ENCODE data around the gene ADPRS.
A peak's percentile ranks its signal among the peaks of the same experiment; 100 is the strongest.

ADPRS gene

DNA sequence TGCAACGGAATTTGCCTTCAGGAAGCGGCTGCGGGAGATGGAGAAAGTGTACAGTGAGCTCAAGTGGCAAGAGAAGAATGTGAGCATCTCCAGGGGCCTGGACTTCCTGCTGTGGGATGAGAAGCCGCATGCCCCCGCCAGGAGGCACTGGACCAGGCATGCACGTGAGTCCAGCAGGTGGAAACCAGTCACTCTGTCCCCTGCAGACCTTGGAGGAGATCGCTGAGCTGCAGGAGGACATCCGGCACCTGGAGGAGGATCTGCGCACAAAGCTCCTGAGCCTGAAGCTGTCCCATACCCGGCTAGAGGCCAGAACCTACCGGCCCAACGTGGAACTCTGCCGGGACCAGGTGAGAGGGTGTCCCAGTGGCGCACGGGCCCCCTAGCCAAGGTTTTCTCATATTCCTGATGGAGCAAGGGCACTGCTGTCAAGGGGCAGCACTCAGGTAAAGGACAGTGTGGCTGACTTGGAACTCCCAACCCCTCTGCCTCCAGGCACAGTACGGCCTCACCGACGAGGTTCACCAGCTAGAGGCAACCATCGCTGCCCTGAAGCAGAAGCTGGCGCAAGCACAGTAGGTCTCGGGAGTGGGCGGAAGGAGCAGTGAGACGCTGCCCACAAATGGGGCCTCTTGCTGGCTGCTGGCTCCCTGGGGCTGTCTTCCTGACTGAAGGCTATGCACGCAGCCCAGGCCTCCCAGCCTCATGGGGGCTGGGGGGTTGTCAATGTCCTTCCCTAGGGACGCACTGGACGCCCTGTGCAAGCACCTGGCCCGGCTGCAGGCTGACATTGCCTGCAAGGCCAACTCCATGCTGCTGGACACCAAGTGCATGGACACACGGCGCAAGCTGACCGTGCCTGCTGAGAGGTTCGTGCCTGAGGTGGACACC is 1.2 kb upstream of the ADPRS start:
- DNase-seq = no peak

- no peak for DNase-seq
Measured at GRCh38 chr1:36088265-36088576, 471 bp upstream of the ADPRS start.

- no peak for DNase-seq
Measured at GRCh38 chr1:36089393-36090121, 865 bp downstream of the ADPRS start.

GRCh38 chr1:36091141-36091540 is 2.4 kb downstream of the ADPRS start:
- no peak for DNase-seq

GRCh38 chr1:36091698-36092097 is 3.0 kb downstream of the ADPRS start:
- no peak for DNase-seq

DNA sequence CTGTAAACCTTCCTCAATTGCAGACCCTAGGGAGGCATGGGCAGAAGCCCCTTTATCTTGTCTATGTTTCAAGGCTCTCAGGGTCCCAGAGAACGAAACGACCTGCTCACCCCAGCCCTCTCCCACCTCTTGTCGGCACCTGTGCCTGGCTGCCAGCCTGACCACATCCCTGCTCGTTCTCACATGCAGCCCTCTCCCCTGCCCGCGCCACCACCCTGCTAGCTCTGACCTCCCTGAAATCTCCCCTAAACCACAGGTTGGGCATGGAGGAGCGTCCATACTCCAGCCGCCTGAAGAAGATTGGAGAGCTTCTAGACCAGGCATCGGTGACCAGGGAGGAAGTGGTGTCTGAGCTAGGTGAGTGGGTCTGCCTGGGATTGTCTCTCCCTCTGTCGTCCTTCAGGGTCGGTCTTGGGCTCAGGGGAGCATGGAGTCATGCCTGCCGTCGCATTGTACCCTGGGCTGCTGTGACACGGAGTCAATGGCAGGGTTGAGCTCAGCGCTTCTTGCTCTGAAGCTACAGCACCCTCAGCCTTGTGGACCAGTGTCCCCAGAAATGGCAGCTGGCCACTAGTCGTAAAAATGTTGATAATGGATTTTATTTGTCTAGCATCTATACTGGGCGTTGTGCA is 3.6 kb downstream of the ADPRS start:
- DNase-seq = no peak

GRCh38 chr1:36092798-36093185 is 4.1 kb downstream of the ADPRS start:
- no peak for DNase-seq

DNA sequence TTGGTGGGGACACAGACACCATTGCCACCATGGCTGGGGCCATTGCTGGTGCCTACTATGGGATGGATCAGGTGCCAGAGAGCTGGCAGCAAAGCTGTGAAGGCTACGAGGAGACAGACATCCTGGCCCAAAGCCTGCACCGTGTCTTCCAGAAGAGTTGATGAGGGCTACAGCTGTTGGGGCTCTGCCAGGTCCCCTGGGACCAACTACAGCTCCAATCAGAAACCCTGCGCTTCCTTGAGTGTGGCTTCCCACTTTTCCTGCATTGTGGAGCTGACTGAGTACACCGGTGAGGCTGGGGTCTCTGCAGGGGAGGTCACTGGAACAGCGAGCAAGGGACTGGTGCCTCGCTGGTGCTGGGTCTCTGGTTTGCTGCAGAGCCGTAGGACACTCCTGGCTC is 4.5 kb downstream of the ADPRS start:
- DNase-seq = no peak

DNA sequence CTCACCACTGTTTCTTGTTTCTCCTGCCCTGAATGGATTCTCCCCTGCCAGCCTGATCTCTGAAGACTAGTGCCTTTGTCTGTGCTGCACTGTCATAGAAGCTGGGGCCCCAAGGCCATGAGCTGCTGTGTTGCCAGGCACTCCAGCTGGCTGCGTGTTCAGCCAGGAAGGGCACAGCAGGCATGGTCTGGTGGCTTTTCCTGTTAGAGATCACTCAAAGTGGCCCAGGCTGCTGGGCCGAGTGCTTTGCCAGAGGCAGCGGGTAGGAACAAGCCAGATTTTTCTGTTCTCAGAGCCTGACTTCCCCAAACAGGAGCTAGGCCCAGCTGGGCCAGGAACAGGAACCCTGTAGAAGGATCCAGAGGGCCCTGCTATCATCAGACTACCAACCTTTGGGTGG is 5.2 kb downstream of the ADPRS start:
- DNase-seq = no peak

DNA sequence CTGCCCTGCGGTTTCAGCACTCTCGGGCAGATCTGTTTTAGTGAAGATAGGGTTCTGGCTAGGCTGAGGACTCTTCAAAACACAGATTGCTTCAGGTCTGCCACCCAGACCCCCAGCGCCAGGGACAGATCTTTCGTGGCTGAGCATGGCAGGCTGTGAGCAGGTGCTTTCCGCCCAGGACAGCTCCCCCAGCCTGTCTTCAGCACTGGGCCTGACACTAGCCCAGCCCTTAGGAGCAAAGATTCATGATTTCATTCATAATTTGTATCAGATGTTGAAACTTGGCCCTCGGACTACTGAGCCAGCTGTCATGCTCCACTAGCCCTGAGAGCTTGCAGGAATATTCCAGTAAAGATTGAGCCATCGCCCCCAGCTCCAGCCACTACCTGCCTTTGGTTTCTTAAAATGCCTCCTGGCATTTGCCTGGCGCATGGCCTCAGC is 5.9 kb downstream of the ADPRS start:
- no peak for DNase-seq

GRCh38 chr1:36095760-36096405 is 7.2 kb downstream of the ADPRS start:
- no peak for DNase-seq

DNA sequence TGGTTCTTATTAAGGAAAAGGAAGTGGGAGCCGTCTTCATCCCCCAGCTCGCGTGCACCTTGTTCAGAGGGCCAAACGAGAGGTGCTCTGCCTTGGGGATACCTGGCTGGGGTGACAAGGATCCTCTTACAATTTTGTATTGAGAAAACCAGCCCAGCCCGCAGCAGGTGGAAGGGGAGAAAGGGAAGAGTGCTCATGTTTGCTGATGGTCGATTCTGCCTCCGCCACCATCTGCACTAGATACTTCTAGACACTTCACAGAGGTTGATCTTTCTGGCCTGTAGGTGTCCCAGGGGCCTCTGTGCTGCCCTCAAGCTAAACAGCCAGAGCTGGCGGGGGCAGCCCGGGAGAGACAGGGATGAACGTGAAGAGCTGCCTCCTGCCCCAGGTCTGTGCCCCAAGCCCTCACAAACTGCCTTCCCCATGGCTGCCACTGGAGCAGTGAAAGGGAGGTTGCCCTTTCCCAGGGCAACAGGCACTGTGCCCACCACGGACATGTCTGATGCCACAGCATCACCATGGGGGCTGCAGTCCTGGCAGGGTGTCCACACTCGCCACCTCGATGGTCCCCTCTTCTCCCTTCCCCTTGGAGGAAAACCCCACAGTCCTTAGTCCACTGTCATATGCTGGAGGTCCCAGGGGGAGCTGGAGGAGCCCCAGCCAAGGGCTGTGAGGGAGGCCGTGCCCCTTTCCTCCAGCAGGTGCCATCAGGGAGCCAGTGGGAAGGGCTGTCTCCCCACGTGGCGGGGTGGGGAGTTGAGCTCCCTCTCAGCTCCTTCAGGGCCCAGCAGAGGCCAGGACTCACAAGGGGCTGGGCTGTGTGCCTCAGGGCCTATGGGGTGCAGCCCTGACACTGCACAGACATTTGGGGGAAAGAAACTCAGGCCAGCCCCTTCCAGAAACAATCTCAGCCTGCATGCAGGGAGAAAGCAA is 8.1 kb downstream of the ADPRS start:
- no peak for DNase-seq

GRCh38 chr1:36097693-36098585 is 9.2 kb downstream of the ADPRS start:
- no peak for DNase-seq

- DNase-seq = no peak
Measured at GRCh38 chr1:36098650-36099365, 10.1 kb downstream of the ADPRS start.

GRCh38 chr1:36099681-36100341 is 11.1 kb downstream of the ADPRS start:
- DNase-seq = peak; percentile 78 to 79

DNA sequence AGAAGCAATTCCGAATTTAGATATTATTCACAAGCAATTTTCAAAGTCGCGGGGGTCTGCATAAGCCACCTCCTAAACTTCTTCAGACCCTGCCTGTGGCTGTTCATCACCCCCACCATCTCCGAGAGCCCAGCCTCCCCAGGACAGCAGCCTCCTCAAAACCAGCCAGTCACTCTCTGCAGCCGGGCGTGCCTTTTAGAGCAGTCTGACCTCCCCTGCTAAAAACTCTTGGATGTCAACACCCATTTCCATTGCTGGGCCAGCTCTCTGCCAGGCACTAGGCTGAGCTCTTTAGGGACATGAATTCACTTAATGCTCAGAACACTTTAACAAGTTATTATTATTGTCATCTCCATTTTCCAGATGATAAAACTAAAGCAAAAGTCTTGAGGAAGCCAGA is 11.7 kb downstream of the ADPRS start:
- DNase-seq = no peak

- DNase-seq = no peak
Measured at GRCh38 chr1:36101546-36101945, 12.9 kb downstream of the ADPRS start.

DNA sequence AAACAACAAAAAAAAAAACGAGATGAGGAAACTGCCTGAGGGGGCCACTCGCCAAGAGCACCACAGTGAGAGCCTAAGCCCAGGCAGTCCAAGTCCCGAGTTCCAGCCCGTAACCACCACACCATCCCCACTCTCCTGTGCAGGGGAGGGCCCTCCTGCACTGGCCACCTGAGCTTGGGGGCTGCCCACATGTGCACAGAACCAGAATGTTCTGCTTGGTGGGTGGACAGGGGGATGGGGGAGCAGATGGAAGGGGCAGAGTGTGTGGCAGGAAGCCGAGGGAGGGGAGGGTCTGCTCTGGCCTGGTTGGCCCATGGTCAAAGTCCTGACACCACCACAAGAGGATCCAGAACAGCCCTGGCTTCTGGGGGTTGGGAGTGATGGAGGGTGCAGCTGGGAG is 17.6 kb downstream of the ADPRS start:
- no peak for DNase-seq

DNA sequence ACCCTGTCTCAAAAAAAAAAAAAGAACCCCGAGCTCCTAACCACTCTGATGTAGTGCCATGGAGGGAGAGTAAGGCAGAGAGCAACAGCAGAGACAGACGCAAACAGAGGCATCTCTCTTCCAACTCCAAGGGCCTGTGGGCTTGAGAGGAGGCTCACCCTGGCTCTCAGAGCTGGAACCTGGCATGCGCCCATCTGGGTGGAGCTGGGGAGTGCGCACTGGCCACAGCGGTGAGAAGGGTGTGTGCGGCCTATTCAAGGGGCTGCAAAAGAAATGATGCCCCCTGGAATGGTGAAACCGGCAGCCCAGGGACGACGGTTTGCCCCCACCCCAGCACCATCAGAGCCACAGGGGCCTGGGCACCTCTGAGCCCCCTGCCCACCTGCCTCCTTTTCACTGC is 18.7 kb downstream of the ADPRS start:
- no peak for DNase-seq

DNA sequence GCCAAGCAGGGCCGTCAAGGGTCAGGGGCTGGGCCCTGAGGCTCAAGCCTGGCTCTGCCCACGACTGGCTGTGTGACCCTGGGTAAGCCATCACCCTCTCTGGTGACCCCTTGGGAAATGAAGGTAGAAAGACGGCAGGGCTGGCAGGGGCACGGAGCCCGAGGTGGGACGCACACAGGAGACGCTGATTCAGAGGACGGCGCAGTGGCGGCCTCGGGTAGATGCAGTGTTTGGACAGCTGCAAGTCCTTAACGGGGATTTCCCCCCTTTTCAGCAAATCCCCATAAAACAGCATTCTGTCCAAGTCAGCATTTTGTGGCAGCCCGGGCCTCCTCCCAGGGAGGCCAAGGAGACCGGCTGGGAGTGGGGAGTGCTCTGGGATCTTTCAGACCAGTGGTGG is 19.6 kb downstream of the ADPRS start:
- no peak for DNase-seq

Data from stimulated activated CD4-positive, alpha-beta T cell treated with anti-CD3 and anti-CD28 coated beads, Interleukin-2, amount 100 ng/mL, for 48 hours (primary cell).